Frontal cortex (tissue), 4 donors: ENCODE results near the gene GULP1. TPM values are rescaled to one million over a fixed set of nuclear protein-coding genes. Genes with fewer than 3 reads are reported as not detected.
"Not testable (repeated sequence)": the region's sequence is repeated elsewhere in the genome, so short reads cannot be mapped to it uniquely, and the experiment has no call there.

Source experiments
- DNase-seq, 2 donors: peaks; one replicate each; pipeline ENCODE4 v3.0.0; 2012; ENCODE audit warnings: low spot score in 2 of 2
- FAIRE-seq: peaks from 2 replicates; lab custom pipeline; 2012; peaks lifted over from hg19 to GRCh38; lab: Jason Lieb, UNC
- total RNA-seq: library from RNA; depleted of rRNA; stranded (reverse); fragments of >200 nt; gene quantifications from one replicate; pipeline ENCODE4 v1.2.3, GENCODE V29; 2014
- donor health status: control.
- donor health status: control.
- donor health status: control.

Gene GULP1
- total RNA-seq, 1 donor from 2014 or later = 51.4 TPM

DNA sequence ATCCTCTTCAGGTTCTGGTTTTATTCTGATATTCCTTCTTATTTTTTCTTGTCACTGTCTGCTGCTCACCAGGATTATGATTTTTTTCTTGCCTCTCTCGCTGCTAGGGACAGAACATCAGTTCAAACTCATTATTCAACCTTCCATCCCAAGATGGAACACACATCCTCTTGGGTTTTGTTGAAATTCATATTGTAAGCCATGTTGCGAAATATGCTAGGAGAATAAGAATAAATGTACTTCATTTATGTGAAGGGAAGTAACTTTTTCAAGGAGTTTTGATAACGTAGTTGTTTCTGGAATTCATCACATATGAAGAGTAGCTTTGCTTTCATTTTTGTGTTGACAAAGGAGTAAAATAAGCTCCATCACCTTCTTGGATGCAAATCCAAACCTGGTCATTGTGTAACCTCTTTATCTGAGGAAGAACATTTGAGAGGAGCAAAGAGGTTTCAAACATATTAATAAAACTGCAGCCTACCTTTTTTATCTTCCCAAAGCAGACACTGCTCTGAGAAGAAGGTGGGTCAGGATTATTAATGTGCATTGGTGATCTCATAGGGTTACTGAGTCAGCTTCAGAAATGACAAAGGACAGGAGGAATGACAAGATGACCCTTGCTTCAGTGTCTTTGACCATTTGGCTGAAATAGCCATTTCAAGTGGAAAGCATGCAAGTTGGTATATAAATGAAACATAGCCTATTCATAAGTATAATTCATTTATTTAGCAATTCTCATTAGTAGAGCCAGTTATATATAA, 280.0 kb downstream of the GULP1 start:
- FAIRE-seq = no peak
- DNase-seq = no peak

DNA sequence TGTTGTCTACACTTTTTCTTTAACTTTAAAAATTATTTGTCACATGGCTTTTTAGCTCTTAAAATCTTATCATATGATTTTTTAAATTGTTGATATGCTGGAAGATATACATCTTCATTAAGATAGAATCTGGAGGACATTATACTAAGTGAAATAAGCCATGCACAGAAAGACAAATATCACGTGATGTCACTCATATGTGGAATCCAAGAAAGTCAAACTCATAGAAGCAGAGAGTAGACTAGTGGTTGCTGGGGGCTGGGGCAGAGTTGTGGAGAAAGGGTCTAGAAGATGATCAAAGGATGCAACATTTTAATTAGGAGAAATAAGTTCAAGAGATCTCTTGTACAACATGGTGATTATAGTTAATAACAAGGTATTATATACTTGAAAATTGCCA, 280.9 kb downstream of the GULP1 start:
- FAIRE-seq (no peak), DNase-seq (no peak)

DNA sequence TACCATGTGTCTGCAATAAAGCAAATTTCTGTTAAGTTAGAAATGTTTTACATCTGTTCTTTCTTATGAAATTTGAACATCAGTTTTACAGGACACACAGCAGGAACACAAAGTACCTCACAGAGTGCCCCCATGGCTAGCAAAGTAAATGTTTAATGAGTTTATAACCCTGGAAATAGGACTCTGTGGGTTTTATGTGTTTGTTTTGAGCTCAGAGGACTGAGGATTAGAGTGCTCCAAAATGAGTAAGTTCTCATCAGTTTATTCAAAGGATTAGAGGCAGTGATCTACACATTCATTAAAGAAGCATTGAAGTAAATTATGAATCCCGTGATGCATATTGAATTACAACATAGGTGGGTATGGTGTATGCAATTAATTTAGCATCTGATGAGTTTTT, 281.8 kb downstream of the GULP1 start:
- FAIRE-seq = no peak

DNA sequence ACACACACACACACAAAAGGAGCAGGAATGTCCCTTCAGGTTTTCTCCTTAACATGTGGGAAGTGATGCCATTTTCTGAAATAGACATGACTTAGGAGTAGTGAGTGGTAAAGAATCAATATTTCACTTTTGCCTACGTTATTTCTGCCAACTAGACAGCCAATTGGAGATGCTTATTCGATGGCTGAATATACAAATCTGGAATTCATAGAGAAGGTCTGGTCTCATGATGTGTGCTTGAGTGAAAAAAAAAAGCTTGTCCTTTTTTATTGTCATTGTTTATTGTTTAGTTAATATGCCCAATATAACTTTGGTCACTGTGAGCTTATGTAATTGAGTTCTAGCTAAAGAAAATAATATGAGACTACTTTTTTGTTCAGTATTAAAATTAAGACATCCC, 284.3 kb downstream of the GULP1 start:
- FAIRE-seq = no peak
- DNase-seq = no peak

More for the DNA sequence above, 281.8 kb downstream of the GULP1 start:
- DNase-seq = no peak

DNA sequence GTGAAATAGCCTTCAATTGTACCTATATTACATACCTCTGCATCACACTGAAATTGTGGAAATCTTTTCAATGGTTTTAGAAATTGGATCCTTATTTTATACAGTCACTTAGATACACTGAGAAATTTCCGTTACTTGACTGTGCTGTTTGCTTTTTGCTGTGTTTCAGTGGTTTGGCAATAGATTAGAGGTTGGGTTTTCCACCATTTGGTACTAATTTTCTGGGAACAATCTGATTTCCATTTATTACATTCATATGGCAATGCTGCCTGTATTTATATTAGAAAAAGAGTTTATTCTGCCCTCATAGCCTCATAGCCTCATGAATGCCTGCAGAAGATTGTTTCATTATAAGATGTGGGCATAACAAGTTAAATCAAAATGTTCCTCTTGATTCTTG, 285.0 kb downstream of the GULP1 start:
- no peak for FAIRE-seq
- no peak for DNase-seq

DNA sequence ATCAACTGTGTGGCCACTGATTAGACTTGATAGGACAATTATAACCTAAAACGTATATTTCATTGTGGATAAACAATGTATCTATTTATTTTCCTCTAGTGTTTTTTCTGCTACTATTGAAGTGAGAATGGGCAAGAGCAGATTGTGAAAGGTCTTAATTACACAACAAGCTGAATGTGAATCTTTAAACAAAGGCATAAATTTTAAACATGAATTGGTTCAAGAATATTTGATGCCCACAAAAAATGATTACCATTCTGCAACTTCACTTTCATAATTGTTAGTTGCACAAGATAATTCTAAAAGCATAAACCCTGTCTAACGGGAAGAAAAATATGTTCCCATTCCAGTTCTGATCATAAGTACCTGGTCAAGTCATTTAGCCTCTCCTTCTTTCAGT, 285.6 kb downstream of the GULP1 start:
- DNase-seq (no peak), FAIRE-seq (no peak)

DNA sequence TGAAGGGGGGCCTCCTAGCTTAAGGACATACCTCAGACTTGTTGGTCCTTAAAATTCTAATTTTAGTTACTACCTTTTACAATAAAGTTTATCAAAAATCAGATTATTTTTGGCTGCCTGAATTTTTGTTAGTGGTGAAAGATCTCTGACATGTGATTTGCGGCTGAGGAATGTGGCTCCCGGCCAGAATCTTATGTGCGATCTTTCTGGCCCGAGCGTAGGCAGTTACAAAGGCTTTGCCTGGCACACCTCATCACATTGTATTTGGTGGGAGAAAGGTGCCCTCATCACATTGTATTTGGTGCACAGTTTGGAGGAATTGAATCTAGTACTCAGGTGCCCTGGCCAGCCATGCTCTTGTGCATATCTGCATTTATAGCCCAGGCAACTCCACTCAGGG, 289.1 kb downstream of the GULP1 start:
- DNase-seq (no peak), FAIRE-seq (no peak)

DNA sequence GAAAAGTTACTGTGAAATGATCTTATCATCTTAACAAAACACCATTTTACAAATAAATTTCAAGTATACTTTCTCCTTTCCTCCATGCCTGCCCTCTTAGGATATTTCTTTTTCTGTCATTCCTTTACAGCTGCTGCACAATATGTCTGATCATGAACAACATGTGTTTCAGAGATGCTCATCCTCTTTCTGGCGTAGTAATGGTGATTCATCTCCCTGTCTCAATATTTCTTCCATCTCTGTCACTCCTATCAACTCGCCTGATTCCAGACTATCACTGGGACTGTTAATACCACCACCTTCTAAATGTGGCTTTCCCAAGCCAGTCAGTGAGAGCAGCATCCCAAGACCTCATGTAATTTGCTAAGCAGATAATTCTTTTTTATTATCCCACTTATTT, 290.5 kb downstream of the GULP1 start:
- FAIRE-seq (no peak), DNase-seq (no peak)

DNA sequence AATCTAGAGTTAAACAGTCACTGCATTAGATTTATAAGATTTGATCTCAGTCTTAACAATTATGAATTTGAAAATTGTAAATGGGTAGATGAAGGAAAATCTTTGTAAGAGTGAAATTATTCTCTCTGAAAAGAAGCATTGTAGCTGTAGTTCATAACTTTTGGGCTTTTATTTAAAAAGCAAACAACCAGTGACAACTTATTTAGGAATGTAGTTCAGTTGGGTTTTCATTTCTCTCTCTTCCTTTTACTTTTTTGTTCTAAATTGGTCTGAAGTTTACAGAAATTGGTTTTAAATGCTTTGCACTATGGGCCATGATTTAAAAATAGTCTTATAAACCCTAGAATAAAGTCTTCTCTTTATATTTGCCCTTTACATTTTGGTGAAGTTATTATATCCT, 296.6 kb downstream of the GULP1 start:
- FAIRE-seq (no peak), DNase-seq (no peak)

DNA sequence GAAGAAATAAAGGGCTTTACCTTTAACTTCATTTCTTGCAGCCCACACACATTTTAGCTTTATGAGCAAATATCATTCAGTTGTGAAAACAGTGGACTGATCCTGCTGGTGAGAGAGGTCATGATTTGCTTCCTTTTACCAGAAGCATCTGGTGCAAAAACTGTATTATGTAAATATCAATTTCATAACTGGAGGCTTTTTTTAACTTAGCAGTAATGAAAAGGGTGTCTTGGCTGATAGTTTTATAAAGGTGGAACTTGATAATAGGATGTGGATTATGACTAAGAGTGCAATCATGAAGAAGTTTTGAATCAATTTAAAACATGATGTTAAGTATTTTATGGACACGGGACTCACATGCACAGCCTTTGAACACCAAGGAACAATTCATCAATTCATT, 304.4 kb downstream of the GULP1 start:
- no peak for DNase-seq

DNA sequence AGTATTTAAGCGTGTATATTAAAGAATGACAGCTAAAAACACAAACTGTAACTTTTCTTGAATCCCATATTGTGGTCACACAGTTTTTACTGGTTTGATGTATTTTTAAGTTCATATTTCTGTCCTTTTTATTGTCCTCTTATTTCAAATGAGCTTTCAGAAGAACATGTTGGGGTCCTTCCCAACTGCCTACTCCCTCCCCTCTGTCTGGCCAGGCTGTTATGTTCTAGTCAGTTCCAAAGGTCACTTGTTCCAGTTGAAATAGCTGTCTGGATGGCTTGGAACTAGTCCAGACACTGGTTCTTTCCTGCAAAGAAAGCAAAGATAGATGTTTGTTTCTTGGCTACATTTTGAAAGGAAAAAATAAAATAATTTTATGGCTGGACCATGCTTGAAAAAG, 306.9 kb downstream of the GULP1 start:
- FAIRE-seq = no peak
- no peak for DNase-seq

More for the DNA sequence above, 304.4 kb downstream of the GULP1 start:
- no peak for FAIRE-seq

DNA sequence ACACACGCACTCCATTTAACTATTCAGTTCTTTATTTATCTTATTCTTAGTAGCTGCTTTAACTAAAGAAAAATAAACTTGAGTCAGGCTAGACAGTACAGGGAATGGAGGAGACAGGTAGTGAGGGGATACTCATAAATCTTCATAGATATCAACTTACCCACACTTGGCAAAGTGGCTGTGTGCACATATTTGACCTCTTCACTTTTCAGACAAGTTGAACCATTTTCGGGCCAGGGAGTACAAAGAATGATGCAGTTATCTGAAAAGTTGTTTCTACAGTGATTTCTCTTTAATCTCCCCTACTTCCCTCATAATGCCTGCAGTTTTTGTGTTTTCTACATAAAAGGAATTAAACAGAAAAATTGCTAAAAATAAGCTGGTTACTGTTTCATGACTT, 307.5 kb downstream of the GULP1 start:
- DNase-seq (no peak), FAIRE-seq (no peak)

DNA sequence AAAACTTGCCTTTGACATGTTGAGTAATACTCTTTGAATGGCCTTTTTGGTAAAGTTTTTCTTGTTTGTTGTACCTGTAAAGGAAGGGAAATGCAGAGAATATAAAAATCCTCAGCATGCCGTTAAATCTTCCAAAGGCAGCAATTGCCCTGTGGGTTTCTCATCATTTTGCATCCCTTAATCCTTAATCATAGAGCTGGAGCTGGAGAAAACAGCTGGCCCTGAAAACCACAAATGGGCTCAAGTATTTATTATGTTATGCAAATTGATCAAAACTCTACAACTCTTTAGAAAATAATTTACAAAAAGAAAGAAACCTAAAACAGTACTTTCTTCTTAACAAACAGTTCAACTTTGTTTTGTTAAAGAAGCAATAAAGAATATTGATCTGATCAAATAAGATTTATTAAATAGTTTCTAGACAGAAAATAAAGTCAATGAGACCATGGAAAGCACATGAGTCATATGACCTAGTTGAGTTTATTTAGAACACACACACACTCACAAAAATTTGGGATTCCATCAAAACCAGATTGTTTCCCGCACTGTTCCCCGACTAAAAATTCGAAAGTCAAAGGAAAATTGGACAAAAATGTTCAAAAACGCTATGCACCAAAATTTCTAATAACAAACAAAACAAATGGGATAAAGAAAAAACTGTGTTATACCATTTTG, 309.0 kb downstream of the GULP1 start:
- FAIRE-seq (no peak), DNase-seq (no peak)

DNA sequence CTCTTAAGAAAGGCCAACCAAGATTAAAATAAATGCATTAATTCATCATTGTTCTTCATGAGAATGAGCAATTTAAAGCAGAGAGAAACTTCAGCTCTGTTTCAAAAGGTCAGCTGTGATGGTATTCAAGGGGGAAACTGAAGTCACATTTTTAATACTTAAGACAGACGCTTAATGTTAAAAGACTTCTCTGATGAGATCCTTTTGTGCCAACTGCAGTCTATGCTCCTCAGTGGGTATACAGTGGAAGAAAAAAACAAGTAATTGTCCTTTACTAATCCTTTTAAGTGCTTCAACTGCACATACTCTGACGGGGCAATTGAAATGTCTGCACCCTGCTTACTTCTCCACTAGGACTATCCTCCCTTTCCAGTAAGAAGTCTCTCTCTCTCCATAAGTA, 309.7 kb downstream of the GULP1 start:
- FAIRE-seq (no peak), DNase-seq (no peak)

DNA sequence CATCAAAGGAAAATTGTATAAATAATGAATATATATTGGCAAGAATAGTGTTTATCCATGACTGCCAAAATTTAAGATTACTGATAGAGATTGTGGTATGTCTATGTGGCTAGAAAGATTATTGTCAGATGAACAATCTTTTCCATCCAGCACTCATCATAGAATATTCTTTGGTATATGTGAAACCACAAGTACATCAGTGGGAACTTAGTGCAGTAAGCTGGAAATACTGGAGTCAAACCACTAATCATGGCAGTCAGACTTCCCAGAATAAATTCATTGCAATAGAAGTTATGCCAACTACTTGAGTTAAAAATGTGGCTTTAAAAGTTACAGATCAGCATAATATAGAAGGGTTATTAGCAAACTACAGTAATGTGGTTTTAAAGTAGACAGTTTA, 310.3 kb downstream of the GULP1 start:
- FAIRE-seq = no peak

DNA sequence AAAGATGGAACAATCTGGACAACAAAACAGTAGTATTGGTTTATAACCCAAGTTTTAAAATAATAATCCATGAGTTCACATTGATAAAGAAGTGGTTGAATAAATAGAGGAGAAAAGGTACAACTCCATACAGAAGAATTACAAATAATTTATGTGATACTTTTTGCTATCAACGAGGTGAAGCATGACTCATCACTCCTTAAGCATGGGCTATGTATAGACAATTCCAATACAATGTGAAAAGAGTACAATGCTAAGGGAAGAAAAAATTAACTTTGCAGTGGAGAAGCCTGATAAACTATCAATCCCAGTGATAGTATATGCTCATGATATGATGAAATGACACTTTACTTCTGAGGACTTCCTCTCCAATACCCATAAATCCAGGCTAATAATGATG, 312.9 kb downstream of the GULP1 start:
- DNase-seq = no peak
- no peak for FAIRE-seq

More for the DNA sequence above, 310.3 kb downstream of the GULP1 start:
- DNase-seq = no peak

DNA sequence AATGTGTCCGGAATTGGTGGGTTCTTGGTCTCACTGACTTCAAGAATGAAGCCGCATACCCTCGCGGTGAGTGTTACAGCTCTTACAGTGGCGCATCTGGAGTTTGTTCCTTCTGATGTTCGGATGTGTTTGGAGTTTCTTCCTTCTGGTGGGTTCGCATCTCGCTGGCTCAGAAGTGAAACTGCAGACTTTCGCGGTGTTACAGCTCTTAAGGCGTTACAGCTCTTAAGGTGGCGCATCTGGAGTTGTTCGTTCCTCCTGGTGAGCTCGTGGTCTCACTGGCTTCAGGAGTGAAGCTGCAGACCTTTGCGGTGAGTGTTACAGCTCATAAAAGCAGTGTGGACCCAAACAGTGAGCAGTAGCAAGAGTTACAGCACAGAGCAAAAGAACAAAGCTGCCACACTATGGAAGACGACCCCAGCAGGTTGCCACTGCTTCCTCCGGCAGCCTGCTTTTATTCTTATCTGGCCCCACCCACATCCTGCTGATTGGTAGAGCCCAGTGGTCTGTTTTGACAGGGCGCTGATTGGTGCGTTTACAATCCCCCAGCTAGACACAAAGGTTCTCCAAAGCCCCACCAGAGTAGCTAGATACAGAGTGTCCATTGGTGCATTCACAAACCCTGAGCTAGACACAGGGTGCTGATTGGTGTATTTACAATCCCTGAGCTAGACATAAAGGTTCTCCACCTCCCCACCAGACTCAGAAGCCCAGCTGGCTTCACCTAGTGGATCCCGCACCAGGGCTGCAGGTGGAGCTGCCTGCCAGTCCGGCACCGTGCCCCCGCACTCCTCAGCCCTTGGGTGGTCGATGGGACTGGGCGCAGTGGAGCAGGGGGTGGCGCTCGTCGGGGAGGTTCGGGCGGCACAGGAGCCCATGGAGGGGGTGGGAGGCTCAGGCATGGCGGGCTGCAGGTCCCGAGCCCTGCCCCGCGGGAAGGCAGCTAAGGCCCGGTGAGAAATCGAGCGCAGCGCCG, 314.2 kb downstream of the GULP1 start:
- FAIRE-seq, DNase-seq: not testable (repeated sequence)

DNA sequence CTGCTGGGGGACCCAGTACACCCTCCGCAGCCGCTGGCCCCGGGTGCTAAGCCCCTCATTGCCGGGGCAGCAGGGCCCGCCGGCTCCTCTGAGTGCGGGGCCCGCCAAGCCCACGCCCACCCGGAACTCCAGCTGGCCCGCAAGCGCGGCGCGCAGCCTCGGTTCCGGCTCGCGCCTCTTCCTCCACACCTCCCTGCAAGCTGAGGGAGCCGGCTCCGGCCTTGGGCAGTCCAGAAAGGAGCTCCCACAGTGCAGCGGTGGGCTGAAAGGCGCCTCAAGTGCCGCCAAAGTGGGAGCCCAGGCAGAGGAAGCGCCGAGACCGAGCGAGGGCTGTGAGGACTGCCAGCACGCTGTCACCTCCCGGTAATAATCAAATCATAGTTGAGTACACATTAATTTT, 314.9 kb downstream of the GULP1 start:
- FAIRE-seq, DNase-seq: not testable (repeated sequence)

DNA sequence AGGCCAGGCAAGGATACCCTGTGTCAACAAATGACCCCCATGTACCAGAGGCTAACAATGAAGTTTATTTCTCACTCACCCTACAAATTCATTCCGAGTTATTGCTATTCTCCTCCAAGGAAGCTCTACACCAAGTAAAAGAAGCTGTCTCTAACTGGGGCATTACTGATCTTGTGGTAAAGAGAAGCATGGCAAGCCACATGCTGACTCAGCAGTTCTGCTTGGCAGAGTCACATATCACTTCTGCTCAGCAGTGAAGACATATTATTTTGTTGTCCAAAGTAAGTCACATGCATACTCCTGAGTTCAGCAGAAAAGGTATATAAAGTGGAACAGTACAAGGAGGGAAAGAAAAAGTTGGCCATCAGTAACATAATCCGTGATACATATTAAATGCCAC, 315.8 kb downstream of the GULP1 start:
- DNase-seq = no peak

DNA sequence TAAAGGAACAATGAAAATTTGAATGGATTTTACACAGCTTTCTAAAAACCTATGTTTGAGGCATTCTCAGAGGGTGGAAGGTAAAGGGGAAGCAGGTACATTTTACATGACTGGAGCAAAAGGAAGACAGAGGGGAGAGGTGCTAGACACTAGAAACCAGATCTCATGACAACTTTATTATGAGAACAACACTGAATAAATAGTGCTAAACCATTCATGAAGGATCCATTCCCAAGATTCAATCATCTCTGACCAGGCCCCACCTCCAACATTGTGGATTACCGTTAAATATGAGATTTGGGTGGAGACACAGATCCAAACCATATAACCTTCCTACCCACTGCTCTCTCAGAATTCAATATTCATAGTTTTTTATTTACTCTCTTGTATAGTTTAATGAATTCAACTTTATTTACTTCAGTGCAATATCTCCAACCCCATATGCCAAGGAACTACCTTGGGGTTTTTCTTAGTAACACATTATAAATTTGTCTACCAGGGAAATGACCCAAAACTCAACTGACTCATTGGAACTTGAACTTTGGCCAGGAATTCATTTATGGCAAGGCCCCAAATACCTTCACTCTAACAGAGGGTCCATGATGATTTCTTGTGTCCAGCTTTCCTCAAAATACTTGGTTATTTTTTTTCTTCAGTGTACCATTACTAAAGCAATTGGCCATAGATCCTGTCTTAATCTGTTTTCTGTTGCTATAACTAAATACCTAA, 317.8 kb downstream of the GULP1 start:
- no peak for FAIRE-seq
- no peak for DNase-seq

More for the DNA sequence above, 315.8 kb downstream of the GULP1 start:
- FAIRE-seq = no peak
